Right lobe of liver (tissue), 6 donors: ENCODE data around the gene OSBPL9. TPM values are rescaled to one million over a fixed set of nuclear protein-coding genes. Genes with fewer than 3 reads are reported as not detected.

Experiments
- ATAC-seq, 4 donors: fragments of 200-7000 bp; cut with Tn5 transposase; one replicate each; pipeline ENCODE4 v1.9.1; 2020; ENCODE audit warnings: mild to moderate bottlenecking in 4 of 4, moderate library complexity in 4 of 4
- DNase-seq, 3 donors: peaks; one replicate each; pipeline ENCODE4 v3.0.0-alpha.2; 2020
- H3K27ac ChIP-seq, 3 donors: fragments of 200-600 bp; one replicate each; pipeline ENCODE4 v1.8.0; 2022
- H3K27me3 ChIP-seq, 2 donors: fragments of 200-600 bp; one replicate each; pipeline ENCODE4 v1.8.0; 2022
- H3K36me3 ChIP-seq, 4 donors: fragments of 200-600 bp; sonication (generic) in 1 of 4; one replicate each; pipeline versions ENCODE4 v1.5.1 to v1.8.0; 2017 to 2022; ENCODE audit warnings: control low read depth in 1 of 4
- H3K4me1 ChIP-seq, 4 donors: fragments of 200-600 bp; sonication (generic) in 1 of 4; one replicate each; pipeline versions ENCODE4 v1.5.1 to v1.8.0; 2017 to 2022; ENCODE audit warnings: control low read depth in 1 of 4
- H3K4me3 ChIP-seq, 3 donors: fragments of 200-600 bp; one replicate each; pipeline ENCODE4 v1.8.0; 2022
- H3K9me3 ChIP-seq, 4 donors: fragments of 200-600 bp; sonication (generic) in 1 of 4; one replicate each; pipeline versions ENCODE4 v1.5.1 to v1.8.0; 2017 to 2022; ENCODE audit warnings: control low read depth in 1 of 4
- POLR2A ChIP-seq: fragments of 450-650 bp; IDR thresholded peaks from one replicate; pipeline ENCODE4 v1.6.1; 2017; ENCODE audit warnings: antibody characterized with exemption, mild to moderate bottlenecking
- WGBS: methylation state at CpG from one replicate; pipeline ENCODE4 v1.1.6; 2018; ENCODE audit warnings: low coverage, low lambda C conversion rate; ENCODE audit not compliant: insufficient coverage; ENCODE audit errors: missing lambda C conversion rate; 5-methylcytosine and 5-hydroxymethylcytosine counted together
- intact Hi-C, 2 donors: fragments of 100-400 bp; cut with DNase I; formaldehyde crosslinking; loops; one replicate each; pipeline versions ENCODE4 v1.11.2 to v1.14.1; 2022
- total RNA-seq, 6 experiments: library from RNA; depleted of rRNA in 2 of 6; stranded (reverse); fragments of >200 nt in 2 of 6; fragmentation: NEBNext Ultra II Directional in 3 of 6; extraction: Animal tissue kit (Norgen Biotek cat#: 25700) in 3 of 6; gene quantifications; one replicate each; pipeline versions ENCODE4 v1.1.0 to v1.2.4, GENCODE V29; 2016 to 2023
- TF ChIP-seq, protein P1 (sequence below), 4 donors: fragments of 200-600 bp in 3 of 4; fragments of 450-650 bp in 1 of 4; IDR thresholded peaks; one replicate each; pipeline versions ENCODE4 v1.5.1 to v1.8.0; 2016 to 2022; ENCODE audit warnings: antibody characterized with exemption in 4 of 4, mild to moderate bottlenecking in 2 of 4
- donor health status: DM: no; HTN: yes; CAD: no.
- donor health status: DM: no; HTN: no; CAD: no.
- donor health status: DM: no; HTN: no; CAD: no.
- donor health status: DM: no; HTN: yes; CAD: no.
- donor health status: DM: no; HTN: yes; CAD: no.

Gene OSBPL9
- total RNA-seq, 6 experiments from 2014 or later: 51.7 to 90.5 (median 71.7) TPM

DNA sequence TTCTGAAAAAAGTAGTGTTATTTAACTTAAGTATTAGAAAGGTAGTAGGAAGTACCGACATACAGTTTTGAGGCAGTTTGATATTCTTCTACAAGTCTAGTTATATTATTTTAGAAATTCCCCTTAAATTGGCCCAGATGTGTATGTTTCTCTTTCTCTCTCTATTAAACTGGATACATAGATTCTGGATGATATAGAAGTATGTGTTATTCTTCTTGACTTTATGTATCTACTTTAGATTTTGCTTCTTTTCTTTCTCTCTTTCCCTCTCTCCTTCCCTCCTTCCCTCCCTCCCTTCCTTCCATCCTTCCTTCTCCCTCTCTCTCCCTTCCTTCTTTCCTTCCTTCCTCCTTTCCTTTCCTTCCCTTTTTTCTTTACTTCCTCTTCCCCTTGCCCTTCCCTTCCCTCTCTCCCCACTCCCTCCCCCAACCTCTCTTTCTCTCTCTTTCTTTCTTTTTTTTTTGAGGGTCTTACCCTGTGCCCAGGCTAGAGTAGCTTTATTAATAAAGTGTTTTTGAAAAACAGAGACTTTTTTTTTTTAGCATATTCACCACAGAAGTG lies 124.3 kb downstream of the OSBPL9 start:
- TF ChIP-seq, protein P1, sequence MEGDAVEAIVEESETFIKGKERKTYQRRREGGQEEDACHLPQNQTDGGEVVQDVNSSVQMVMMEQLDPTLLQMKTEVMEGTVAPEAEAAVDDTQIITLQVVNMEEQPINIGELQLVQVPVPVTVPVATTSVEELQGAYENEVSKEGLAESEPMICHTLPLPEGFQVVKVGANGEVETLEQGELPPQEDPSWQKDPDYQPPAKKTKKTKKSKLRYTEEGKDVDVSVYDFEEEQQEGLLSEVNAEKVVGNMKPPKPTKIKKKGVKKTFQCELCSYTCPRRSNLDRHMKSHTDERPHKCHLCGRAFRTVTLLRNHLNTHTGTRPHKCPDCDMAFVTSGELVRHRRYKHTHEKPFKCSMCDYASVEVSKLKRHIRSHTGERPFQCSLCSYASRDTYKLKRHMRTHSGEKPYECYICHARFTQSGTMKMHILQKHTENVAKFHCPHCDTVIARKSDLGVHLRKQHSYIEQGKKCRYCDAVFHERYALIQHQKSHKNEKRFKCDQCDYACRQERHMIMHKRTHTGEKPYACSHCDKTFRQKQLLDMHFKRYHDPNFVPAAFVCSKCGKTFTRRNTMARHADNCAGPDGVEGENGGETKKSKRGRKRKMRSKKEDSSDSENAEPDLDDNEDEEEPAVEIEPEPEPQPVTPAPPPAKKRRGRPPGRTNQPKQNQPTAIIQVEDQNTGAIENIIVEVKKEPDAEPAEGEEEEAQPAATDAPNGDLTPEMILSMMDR (IDR thresholded peaks at IDR 0.05): no peak
- no peak for TF ChIP-seq POLR2A
- peaks cover 0 to 1% (median 0%) of the 10 kb centered on the region in 4 donors for H3K36me3 ChIP-seq
- peaks cover 0 to 19% (median 5%) of the 10 kb centered on the region in 4 donors for H3K4me1 ChIP-seq
- H3K27ac ChIP-seq: no peak overlapping the region
- H3K4me3 ChIP-seq: no peak overlapping the region
- no peaks in the 10 kb centered on the region for H3K27me3 ChIP-seq
- 89% methylated on average over 1 of the region's 1 CpG for WGBS
- no peak for ATAC-seq
- no peaks in the 10 kb centered on the region for H3K9me3 ChIP-seq
- intact Hi-C loops: no loop called here
- no peak for DNase-seq

DNA sequence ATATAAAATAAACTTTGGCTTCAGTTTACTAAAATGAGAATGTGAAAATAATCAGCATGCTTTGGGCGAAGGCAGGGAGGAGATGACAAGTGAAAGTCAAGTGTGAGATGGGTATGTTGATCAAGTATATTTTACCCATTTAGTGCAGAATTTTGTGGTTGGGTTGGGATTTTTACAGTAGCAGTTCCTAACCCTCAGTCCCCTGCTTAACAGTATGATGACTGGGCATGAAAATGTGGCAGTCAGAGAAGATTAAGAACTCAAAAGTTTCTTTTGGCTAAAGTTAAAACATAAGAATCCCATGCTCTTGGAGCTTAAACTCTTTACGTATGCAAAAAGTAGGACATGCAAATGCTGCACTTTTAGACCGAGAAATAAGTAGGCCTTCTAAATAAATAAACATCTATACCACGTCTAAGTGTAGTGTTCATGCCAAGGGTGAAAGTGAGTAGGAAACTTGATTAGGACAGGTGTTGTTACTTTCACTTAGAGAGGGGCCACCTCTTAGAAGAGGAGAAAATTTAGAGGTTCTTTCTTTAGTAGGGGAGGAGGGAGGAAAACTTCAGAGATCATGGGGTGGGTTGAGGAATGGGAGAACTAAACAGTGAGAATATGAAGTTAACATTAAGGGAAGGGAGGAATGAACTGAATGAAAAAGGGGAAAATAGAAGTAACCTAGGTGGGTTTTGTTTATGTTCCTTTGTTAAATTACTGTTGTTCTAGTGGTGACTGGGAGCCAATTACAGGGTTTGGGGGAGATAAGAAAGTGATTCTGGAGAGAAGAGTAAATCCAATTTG lies 127.8 kb downstream of the OSBPL9 start:
- H3K27me3 ChIP-seq: no peaks in the 10 kb centered on the region
- H3K36me3 ChIP-seq: peaks cover 0 to 9% (median under 1%) of the 10 kb centered on the region in 4 donors
- no peak for DNase-seq
- H3K9me3 ChIP-seq: no peaks in the 10 kb centered on the region
- intact Hi-C loops: no loop called here
- WGBS: 79% methylated on average over 4 of the region's 4 CpGs
- ATAC-seq: no peak
- TF ChIP-seq POLR2A: no peak
- TF ChIP-seq, protein P1 (IDR thresholded peaks at IDR 0.05): no peak
- H3K4me3 ChIP-seq: no peak overlapping the region
- no peaks in the 10 kb centered on the region for H3K4me1 ChIP-seq
- H3K27ac ChIP-seq: no peak overlapping the region

DNA sequence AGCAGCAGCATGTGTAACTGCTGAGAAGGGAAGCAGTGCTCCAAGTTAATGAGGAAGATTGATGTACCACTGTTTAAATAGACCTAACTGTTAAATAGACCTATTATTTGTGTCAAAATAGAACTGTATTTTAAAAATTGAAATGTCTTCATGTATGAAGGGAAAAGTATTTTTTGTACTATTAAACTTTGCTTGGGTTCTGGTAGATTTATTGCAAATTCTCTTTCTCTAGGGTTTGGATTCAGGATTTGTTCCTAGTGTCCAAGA lies 128.3 kb downstream of the OSBPL9 start:
- H3K4me1 ChIP-seq: no peaks in the 10 kb centered on the region
- no peaks in the 10 kb centered on the region for H3K9me3 ChIP-seq
- DNase-seq (no peak), ATAC-seq (no peak)
- H3K4me3 ChIP-seq: no peak overlapping the region
- H3K36me3 ChIP-seq: peaks cover 0 to 9% (median under 1%) of the 10 kb centered on the region in 4 donors
- no peaks in the 10 kb centered on the region for H3K27me3 ChIP-seq
- intact Hi-C loops: no loop called here
- TF ChIP-seq, protein P1 (IDR thresholded peaks at IDR 0.05): no peak
- TF ChIP-seq POLR2A: no peak
- no peak overlapping the region for H3K27ac ChIP-seq

DNA sequence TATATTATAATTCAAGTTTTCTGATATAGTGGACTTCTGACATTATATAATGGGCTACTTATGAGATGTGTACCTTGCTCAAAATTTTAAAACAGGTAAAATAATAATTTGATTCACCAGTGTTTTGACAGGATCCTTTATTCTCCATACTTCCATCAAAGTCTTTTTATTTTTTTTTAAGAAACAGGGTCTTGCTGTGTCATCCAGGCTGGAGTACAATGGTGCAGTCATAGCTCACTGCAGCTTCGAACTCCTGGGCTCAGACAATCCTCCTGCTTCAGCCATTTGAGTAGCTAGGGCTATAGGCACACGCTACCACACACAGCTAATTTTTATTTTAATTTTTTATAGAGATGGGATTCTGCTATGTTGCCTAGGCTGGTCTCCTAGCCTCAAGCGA lies 132.3 kb downstream of the OSBPL9 start:
- no peak overlapping the region for H3K27ac ChIP-seq
- 100% methylated on average over 3 of the region's 3 CpGs for WGBS
- no peaks in the 10 kb centered on the region for H3K4me1 ChIP-seq
- H3K4me3 ChIP-seq: no peak overlapping the region
- H3K9me3 ChIP-seq: no peaks in the 10 kb centered on the region
- intact Hi-C loops: no loop called here
- DNase-seq (no peak), ATAC-seq (no peak)
- no peaks in the 10 kb centered on the region for H3K27me3 ChIP-seq
- TF ChIP-seq, protein P1 (IDR thresholded peaks at IDR 0.05): no peak
- no peak for TF ChIP-seq POLR2A
- peaks cover 0 to 13% (median 0%) of the 10 kb centered on the region in 4 donors for H3K36me3 ChIP-seq
